ENCODE measurements around the gene AARS1.
"Not testable (repeated sequence)": the region's sequence is repeated elsewhere in the genome, so short reads cannot be mapped to it uniquely, and the experiment has no call there.

DNA sequence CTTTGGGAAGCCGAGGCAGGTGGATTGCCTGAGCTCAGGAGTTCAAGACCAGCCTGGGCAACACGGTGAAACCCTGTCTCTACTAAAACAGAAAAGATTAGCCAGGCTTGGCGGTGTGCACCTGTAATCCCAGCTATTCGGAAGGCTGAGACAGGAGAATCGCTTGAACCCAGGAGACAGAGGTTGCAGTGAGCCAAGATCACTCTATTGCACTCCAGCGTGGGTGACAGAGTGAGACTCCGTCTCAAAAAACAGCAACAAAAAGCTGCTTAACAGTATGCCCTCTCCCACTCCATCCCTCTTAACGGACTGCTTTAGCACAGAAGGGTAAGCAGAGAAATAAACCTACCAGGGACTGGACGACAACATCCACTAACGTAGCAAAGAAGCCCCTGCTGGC is 21.4 kb downstream of the AARS1 start:
- TF ChIP-seq, protein P1, sequence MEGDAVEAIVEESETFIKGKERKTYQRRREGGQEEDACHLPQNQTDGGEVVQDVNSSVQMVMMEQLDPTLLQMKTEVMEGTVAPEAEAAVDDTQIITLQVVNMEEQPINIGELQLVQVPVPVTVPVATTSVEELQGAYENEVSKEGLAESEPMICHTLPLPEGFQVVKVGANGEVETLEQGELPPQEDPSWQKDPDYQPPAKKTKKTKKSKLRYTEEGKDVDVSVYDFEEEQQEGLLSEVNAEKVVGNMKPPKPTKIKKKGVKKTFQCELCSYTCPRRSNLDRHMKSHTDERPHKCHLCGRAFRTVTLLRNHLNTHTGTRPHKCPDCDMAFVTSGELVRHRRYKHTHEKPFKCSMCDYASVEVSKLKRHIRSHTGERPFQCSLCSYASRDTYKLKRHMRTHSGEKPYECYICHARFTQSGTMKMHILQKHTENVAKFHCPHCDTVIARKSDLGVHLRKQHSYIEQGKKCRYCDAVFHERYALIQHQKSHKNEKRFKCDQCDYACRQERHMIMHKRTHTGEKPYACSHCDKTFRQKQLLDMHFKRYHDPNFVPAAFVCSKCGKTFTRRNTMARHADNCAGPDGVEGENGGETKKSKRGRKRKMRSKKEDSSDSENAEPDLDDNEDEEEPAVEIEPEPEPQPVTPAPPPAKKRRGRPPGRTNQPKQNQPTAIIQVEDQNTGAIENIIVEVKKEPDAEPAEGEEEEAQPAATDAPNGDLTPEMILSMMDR (IDR thresholded peaks at IDR 0.05; ENCODE audit: low read depth, low read length) = not testable (repeated sequence)
- not testable (repeated sequence) for TF ChIP-seq POLR2A (IDR thresholded peaks at IDR 0.05; ENCODE audit: extremely low read depth, insufficient read length)
- TF ChIP-seq, protein P2, sequence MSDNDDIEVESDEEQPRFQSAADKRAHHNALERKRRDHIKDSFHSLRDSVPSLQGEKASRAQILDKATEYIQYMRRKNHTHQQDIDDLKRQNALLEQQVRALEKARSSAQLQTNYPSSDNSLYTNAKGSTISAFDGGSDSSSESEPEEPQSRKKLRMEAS (IDR thresholded peaks at IDR 0.05; ENCODE audit: low read depth, low read length) = not testable (repeated sequence)
